IMR-90 (cell line): ENCODE measurements around the gene CAMK2B. TPM values are rescaled to one million over a fixed set of nuclear protein-coding genes. Genes with fewer than 3 reads are reported as not detected.

Experiments used
- ATAC-seq: fragments of 200-7000 bp; cut with Tn5 transposase; 2 replicates; pipeline ENCODE4 v1.9.1; 2020; ENCODE audit warnings: low read depth, mild to moderate bottlenecking, moderate library complexity
- BruUV-seq: library from RNA; stranded (reverse); fragments of 400-500 nt; replicated peaks from 2 replicates; lab custom pipeline; 2021; lab: Mats Ljungman, UMichigan
- CTCF ChIA-PET: fragments of 300-600 bp; formaldehyde crosslinking; extraction: SDS; loops from one replicate; lab custom pipeline; 2021; ENCODE audit warnings: antibody characterized with exemption; lab: Yijun Ruan, JAX
- POLR2A ChIA-PET: fragments of 300-600 bp; sonication (Branson Sonifier 250); formaldehyde crosslinking; loops from one replicate; lab custom pipeline; 2022; ENCODE audit warnings: antibody characterized with exemption; ENCODE audit not compliant: unreplicated experiment; lab: Charles Lee
- DNase-seq: peaks from one replicate; pipeline ENCODE4 v3.0.0; 2013
- H2AFZ ChIP-seq: replicated peaks from 2 replicates; pipeline ENCODE3; 2013; ENCODE audit warnings: low read length, mild to moderate bottlenecking; ENCODE audit not compliant: poor library complexity
- H2AK5ac ChIP-seq: 2 replicates; pipeline ENCODE4 v1.6.1; 2013; ENCODE audit warnings: low read depth, low read length, inconsistent platforms
- H2AK9ac ChIP-seq: replicated peaks from 2 replicates; pipeline ENCODE3; 2013; ENCODE audit warnings: mild to moderate bottlenecking, low read depth, low read length, moderate library complexity; ENCODE audit not compliant: poor library complexity
- H2BK120ac ChIP-seq: 2 replicates; pipeline ENCODE4 v1.6.1; 2013; ENCODE audit warnings: low read depth, low read length, inconsistent platforms
- H2BK15ac ChIP-seq: 3 replicates; pipeline ENCODE4 v1.6.1; 2013; ENCODE audit warnings: low read depth, low read length, inconsistent platforms
- H2BK20ac ChIP-seq: 2 replicates; pipeline ENCODE4 v1.6.1; 2013; ENCODE audit warnings: low read depth, mild to moderate bottlenecking, inconsistent platforms, low read length, moderate library complexity
- H2BK5ac ChIP-seq: 2 replicates; pipeline ENCODE4 v1.6.1; 2013; ENCODE audit warnings: mild to moderate bottlenecking, low read depth, low read length, inconsistent platforms; ENCODE audit not compliant: poor library complexity, severe bottlenecking
- H3K14ac ChIP-seq: replicated peaks from 2 replicates; pipeline ENCODE4 v1.6.1; 2013; ENCODE audit warnings: low read depth, low read length, inconsistent platforms
- H3K18ac ChIP-seq: 2 replicates; pipeline ENCODE4 v1.6.1; 2013; ENCODE audit warnings: low read depth, low read length, control low read depth
- H3K23ac ChIP-seq: 2 replicates; pipeline ENCODE4 v1.6.1; 2013; ENCODE audit warnings: low read depth, low read length, inconsistent platforms
- H3K27ac ChIP-seq: 2 replicates; pipeline ENCODE4 v1.5.1; 2013; ENCODE audit warnings: mild to moderate bottlenecking, control low read depth, low read length; ENCODE audit not compliant: insufficient read depth
- H3K27me3 ChIP-seq: 2 replicates; pipeline ENCODE4 v1.6.1; 2013; ENCODE audit warnings: low read length; ENCODE audit not compliant: control insufficient read depth, insufficient read depth
- H3K36me3 ChIP-seq: 2 replicates; pipeline ENCODE4 v1.6.1; 2013; ENCODE audit warnings: low read length, mixed read lengths; ENCODE audit not compliant: control insufficient read depth, insufficient read depth
- H3K4ac ChIP-seq: 2 replicates; pipeline ENCODE4 v1.6.1; 2013; ENCODE audit warnings: low read depth, low read length, inconsistent platforms
- H3K4me1 ChIP-seq: 2 replicates; pipeline ENCODE4 v1.6.1; 2013; ENCODE audit warnings: low read length, mixed read lengths; ENCODE audit not compliant: control insufficient read depth, insufficient read depth
- H3K4me2 ChIP-seq: 2 replicates; pipeline ENCODE4 v1.6.1; 2013; ENCODE audit warnings: low read depth, mild to moderate bottlenecking, control low read depth, low read length, moderate library complexity
- H3K4me3 ChIP-seq: 2 replicates; pipeline ENCODE4 v1.5.1; 2013; ENCODE audit warnings: low read depth, mild to moderate bottlenecking, control low read depth, low read length, moderate library complexity; ENCODE audit not compliant: insufficient read depth
- H3K56ac ChIP-seq: 2 replicates; pipeline ENCODE4 v1.6.1; 2013; ENCODE audit warnings: low read length, inconsistent platforms; ENCODE audit not compliant: insufficient read depth; ENCODE audit errors: extremely low read depth
- H3K79me1 ChIP-seq, 2 experiments: 2 replicates each; pipeline ENCODE4 v1.6.1; 2013; ENCODE audit warnings: low read length in 2 of 2, inconsistent platforms in 1 of 2, low read depth in 1 of 2
- H3K9ac ChIP-seq: 2 replicates; pipeline ENCODE4 v1.6.1; 2013; ENCODE audit warnings: low read depth, low read length, control low read depth
- H3K9me1 ChIP-seq: 2 replicates; pipeline ENCODE4 v1.6.1; 2013; ENCODE audit warnings: low read length, inconsistent platforms; ENCODE audit not compliant: insufficient read depth
- H3K9me3 ChIP-seq: 2 replicates; pipeline ENCODE4 v1.6.1; 2013; ENCODE audit warnings: low read length; ENCODE audit not compliant: control insufficient read depth, insufficient read depth
- H4K20me1 ChIP-seq: 2 replicates; pipeline ENCODE4 v1.6.1; 2013; ENCODE audit warnings: low read length, inconsistent platforms; ENCODE audit not compliant: insufficient read depth
- H4K5ac ChIP-seq: 2 replicates; pipeline ENCODE4 v1.6.1; 2013; ENCODE audit warnings: mild to moderate bottlenecking, low read depth, low read length, control low read depth
- H4K8ac ChIP-seq, 2 experiments: 2 replicates each; pipeline ENCODE4 v1.6.1; 2013; ENCODE audit warnings: low read depth in 2 of 2, low read length in 2 of 2, control low read depth in 1 of 2, inconsistent platforms in 1 of 2
- H4K91ac ChIP-seq: 2 replicates; pipeline ENCODE4 v1.6.1; 2013; ENCODE audit warnings: low read depth, low read length, inconsistent platforms; ENCODE audit not compliant: insufficient read depth
- BHLHE40 ChIP-seq: fragments of 150-350 bp; IDR thresholded peaks from 2 replicates; pipeline ENCODE4 v1.6.1; 2016; ENCODE audit warnings: mild to moderate bottlenecking, low read depth, low read length
- CEBPB ChIP-seq: IDR thresholded peaks from 2 replicates; pipeline ENCODE4 v1.6.1; 2012; ENCODE audit warnings: low read depth, low read length, improper control_type of control experiment
- CHD1 ChIP-seq: IDR thresholded peaks from 2 replicates; pipeline ENCODE4 v1.6.1; 2012; ENCODE audit warnings: low read depth, low read length, improper control_type of control experiment
- ELK1 ChIP-seq: fragments of 150-350 bp; IDR thresholded peaks from 2 replicates; pipeline ENCODE4 v1.6.1; 2016; ENCODE audit warnings: low read depth, mild to moderate bottlenecking, low read length, moderate library complexity, borderline replicate concordance
- FOS ChIP-seq: fragments of 150-350 bp; IDR thresholded peaks from 2 replicates; pipeline ENCODE4 v1.6.1; 2016; ENCODE audit warnings: low read depth, low read length
- MAFK ChIP-seq: IDR thresholded peaks from 2 replicates; pipeline ENCODE4 v1.6.1; 2012; ENCODE audit warnings: low read depth, low read length, improper control_type of control experiment
- MAZ ChIP-seq: IDR thresholded peaks from 2 replicates; pipeline ENCODE4 v1.6.1; 2012; ENCODE audit warnings: low read depth, mild to moderate bottlenecking, low read length, improper control_type of control experiment, moderate library complexity, borderline replicate concordance
- MXI1 ChIP-seq: IDR thresholded peaks from 2 replicates; pipeline ENCODE4 v1.6.1; 2012; ENCODE audit warnings: low read depth, mild to moderate bottlenecking, low read length, moderate library complexity, borderline replicate concordance
- POLR2A ChIP-seq: IDR thresholded peaks from 2 replicates; pipeline ENCODE4 v1.6.1; 2012; ENCODE audit warnings: mild to moderate bottlenecking, low read depth, low read length
- RAD21 ChIP-seq: IDR thresholded peaks from 2 replicates; pipeline ENCODE4 v1.6.1; 2012; ENCODE audit warnings: low read length, improper control_type of control experiment
- RCOR1 ChIP-seq: IDR thresholded peaks from 2 replicates; pipeline ENCODE4 v1.6.1; 2012; ENCODE audit warnings: mild to moderate bottlenecking, low read length, improper control_type of control experiment; ENCODE audit not compliant: insufficient replicate concordance
- RFX5 ChIP-seq: IDR thresholded peaks from 2 replicates; pipeline ENCODE4 v1.8.0; 2012; ENCODE audit warnings: low read depth, mild to moderate bottlenecking, low read length, moderate library complexity
- SMC3 ChIP-seq: fragments of 150-350 bp; IDR thresholded peaks from 2 replicates; pipeline ENCODE4 v1.6.1; 2016; ENCODE audit warnings: low read depth, mild to moderate bottlenecking, antibody characterized with exemption, low read length, moderate library complexity
- USF2 ChIP-seq: fragments of 150-350 bp; IDR thresholded peaks from 2 replicates; pipeline ENCODE4 v1.6.1; 2017; ENCODE audit warnings: mild to moderate bottlenecking, antibody characterized with exemption, low read length, low read depth
- WGBS, 2 experiments: methylation state at CpG; one replicate each; pipeline versions ENCODE4 v1.1.5 to v1.1.7; 2013; ENCODE audit warnings: missing lambda C conversion rate in 2 of 2; ENCODE audit not compliant: insufficient read length in 1 of 2; ENCODE audit errors: extremely low coverage in 2 of 2; 5-methylcytosine and 5-hydroxymethylcytosine counted together
- dilution Hi-C: fragments of 300-500 bp; cut with HindIII; formaldehyde crosslinking; loops from one replicate; pipeline ENCODE4 v1.14.3; 2018; ENCODE audit warnings: low sequenced_read_pairs; ENCODE audit not compliant: unreplicated experiment
- in situ Hi-C: fragments of 300-500 bp; cut with MboI; formaldehyde crosslinking; loops from 3 replicates; pipeline ENCODE4 v1.14.3; 2019; ENCODE audit warnings: low sequenced_read_pairs, inconsistent platforms, mixed read lengths
- intact Hi-C: fragments of 100-400 bp; cut with micrococcal nuclease; formaldehyde crosslinking; loops from 2 replicates; pipeline ENCODE4 v1.10.0; 2022
- polyA plus RNA-seq, 3 experiments: library from polyadenylated mRNA; depleted of rRNA; stranded (reverse); fragments of >200 nt; gene quantifications; 2 replicates each; pipeline ENCODE4 v1.2.3, GENCODE V29; 2012; ENCODE audit warnings: low replicate concordance in 1 of 3
- total RNA-seq: library from RNA; depleted of rRNA; stranded (reverse); fragments of >200 nt; gene quantifications from 2 replicates; pipeline ENCODE4 v1.2.3, GENCODE V29; 2012

The CAMK2B gene
- total and polyA plus RNA-seq, 2 of the 4 experiments (the other 2 are of a cell fraction), result 0.18 to 0.36 TPM

- dilution Hi-C loops (no loop called here), intact Hi-C loops (no loop called here), in situ Hi-C loops (no loop called here)
- Histone ChIP-seq H3K9me1 (no peaks in the 10 kb centered on the region), H2AK9ac (no peak overlapping the region), H3K4me2 (peak overlapping the region; percentile 49; the same call in 1 of the 2 replicates), H2BK20ac (no peak overlapping the region), H3K14ac (no peak overlapping the region), H4K8ac (no peak overlapping the region), H2BK120ac (no peak overlapping the region), H3K27ac (no peak overlapping the region), H3K27me3 (peaks cover 47% of the 10 kb centered on the region), H3K9me3 (peaks cover 13% of the 10 kb centered on the region), H4K20me1 (no peaks in the 10 kb centered on the region), H2BK5ac (no peak overlapping the region), H3K79me1 (no peaks in the 10 kb centered on the region), H4K91ac (no peak overlapping the region), H3K9ac (no peak overlapping the region), H3K18ac (peak overlapping the region; percentile 16; the same call in 1 of the 2 replicates), H3K36me3 (no peaks in the 10 kb centered on the region), H3K23ac (no peak overlapping the region), H3K56ac (no peak overlapping the region), H2BK15ac (no peak overlapping the region), H2AFZ (peak overlapping the region; percentile 34), H3K4me1 (peaks cover 5% of the 10 kb centered on the region), H4K5ac (no peak overlapping the region), H2AK5ac (no peak overlapping the region), H3K4ac (no peak overlapping the region), H3K4me3 (no peak overlapping the region)
- no peak for TF ChIP-seq BHLHE40
- no peak for TF ChIP-seq RAD21
- no peak for TF ChIP-seq USF2
- no peak for TF ChIP-seq MXI1
- no peak for TF ChIP-seq RCOR1
- no peak for TF ChIP-seq POLR2A
- TF ChIP-seq MAFK, result no peak
- TF ChIP-seq MAZ, result no peak
- no peak for TF ChIP-seq CHD1
- TF ChIP-seq SMC3, result no peak
- no peak for TF ChIP-seq FOS
- no peak for TF ChIP-seq ELK1
- TF ChIP-seq CEBPB, result no peak
- TF ChIP-seq RFX5, result no peak
- ATAC-seq (peak; percentile 46; the same call in 1 of the 2 replicates), DNase-seq (peak; percentile 52)
- no TSS peak for BruUV-seq
- CTCF ChIA-PET, result interaction anchor here (0.6 kb wide), 1 partner anchor 20 kb away, joined by 4 read pairs; no protein-coding TSS in a partner anchor
- POLR2A ChIA-PET, result interaction anchor here (0.5 kb wide), 1 partner anchor 401 kb away, joined by 3 read pairs; no protein-coding TSS in a partner anchor
- 42% methylated on average over 2 of the region's 4 CpGs; no CpG with 5 or more reads in 1 of the 2 experiments for WGBS, 2 experiments
Observed at GRCh38 chr7:44177570-44178131, 147.7 kb downstream of the CAMK2B start.
